Stimulated activated CD8-positive, alpha-beta memory T cell treated with anti-CD3 and anti-CD28 coated beads, Interleukin-4, amount 100 ng/mL, for 48 hours (primary cell): ENCODE measurements around the gene DNAJB2.
"Not testable (repeated sequence)": the region's sequence is repeated elsewhere in the genome, so short reads cannot be mapped to it uniquely, and the experiment has no call there.

Experiments used
- DNase-seq: peaks from one replicate; pipeline ENCODE4 v3.0.0-alpha.2; 2020

Gene DNAJB2

GRCh38 chr2:219306047-219306446, 26.9 kb downstream of the DNAJB2 start:
- DNase-seq = no peak

- peak; percentile 87 for DNase-seq
Measured at GRCh38 chr2:219308142-219309101, 29.3 kb downstream of the DNAJB2 start.

GRCh38 chr2:219309278-219309677, 30.1 kb downstream of the DNAJB2 start, which contains the start of gene PTPRN:
Gene PTPRN (minus strand): TSS chr2:219309401. CDS start chr2:219309332, 69 bp downstream.
- no peak for DNase-seq

GRCh38 chr2:219312683-219313263, 33.6 kb downstream of the DNAJB2 start:
- DNase-seq = not testable (repeated sequence)

- DNase-seq = no peak
Measured at GRCh38 chr2:219314804-219315468, 35.8 kb downstream of the DNAJB2 start.

GRCh38 chr2:219323434-219323833, 44.3 kb downstream of the DNAJB2 start:
- DNase-seq = no peak

GRCh38 chr2:219325136-219325535, 46.0 kb downstream of the DNAJB2 start:
- DNase-seq = no peak

- no peak for DNase-seq
Measured at GRCh38 chr2:219325657-219326315, 46.6 kb downstream of the DNAJB2 start.

GRCh38 chr2:219327719-219328118, 48.6 kb downstream of the DNAJB2 start:
- no peak for DNase-seq

- DNase-seq = peak; percentile 57
Measured at GRCh38 chr2:219331560-219332213, 52.5 kb downstream of the DNAJB2 start.

- no peak for DNase-seq
Measured at GRCh38 chr2:219332542-219332941, 53.4 kb downstream of the DNAJB2 start, which contains the start of gene RESP18. Gene RESP18 (minus strand): TSS chr2:219332744.

- DNase-seq = no peak
Measured at GRCh38 chr2:219334076-219334475, 54.9 kb downstream of the DNAJB2 start.

- DNase-seq = no peak
Measured at GRCh38 chr2:219335373-219335786, 56.2 kb downstream of the DNAJB2 start.
